K562 (cell line): ENCODE measurements around the gene GET3. TPM values are rescaled to one million over a fixed set of nuclear protein-coding genes. Genes with fewer than 3 reads are reported as not detected.

Experiments used
- BACH1 ChIP-seq: fragments of 200-800 bp; sonication (Bioruptor generic); IDR thresholded peaks from 2 replicates; pipeline ENCODE4 v1.6.1; 2016; ENCODE audit warnings: missing genetic modification characterization, missing compliant biosample characterization
- JUND ChIP-seq, 2 experiments: IDR thresholded peaks; 2 replicates in 1 of 2; 3 replicates in 1 of 2; pipeline ENCODE4 v1.6.1; 2011; ENCODE audit warnings: borderline replicate concordance in 2 of 2, low read depth in 2 of 2, low read length in 2 of 2, improper control_type of control experiment in 1 of 2, missing biosample characterization in 1 of 2, missing genetic modification characterization in 1 of 2, missing genetic modification reagents in 1 of 2
- MEF2D ChIP-seq: conservative IDR thresholded peaks from 2 replicates; pipeline ENCODE4 v1.6.1; 2016; ENCODE audit warnings: low read depth, missing genetic modification characterization, missing compliant biosample characterization
- MTF1 ChIP-seq: fragments of 250-450 bp; sonication (Bioruptor Pico); IDR thresholded peaks from 2 replicates; pipeline ENCODE4 v1.9.0; 2021; ENCODE audit warnings: moderate library complexity, mild to moderate bottlenecking, inconsistent platforms, borderline replicate concordance
- MYNN ChIP-seq, 2 experiments: sonication (generic); formaldehyde crosslinking in 1 of 2; IDR thresholded peaks; 2 replicates each; pipeline versions ENCODE4 v1.5.0 to v1.6.1; 2016 to 2020; ENCODE audit warnings: antibody characterized with exemption in 1 of 2, missing genetic modification reagents in 1 of 2
- NCOA6 ChIP-seq: fragments of 450-650 bp; IDR thresholded peaks from 2 replicates; pipeline ENCODE4 v1.6.1; 2017; ENCODE audit warnings: mild to moderate bottlenecking
- NR1H2 ChIP-seq: sonication (generic); formaldehyde crosslinking; IDR thresholded peaks from 2 replicates; pipeline ENCODE4 v1.4.0; 2020; ENCODE audit warnings: mild to moderate bottlenecking, missing genetic modification reagents
- RBBP5 ChIP-seq: fragments of 200-600 bp; sonication (generic); IDR thresholded peaks from 2 replicates; pipeline ENCODE4 v1.6.1; 2012; ENCODE audit warnings: borderline replicate concordance, mild to moderate bottlenecking, low read length, control low read depth, inconsistent platforms; ENCODE audit not compliant: insufficient read depth, poor library complexity, severe bottlenecking
- SNRNP70 ChIP-seq: fragments of 200-400 bp; formaldehyde crosslinking; optimal IDR thresholded peaks from 2 replicates; pipeline ENCODE3; 2017; ENCODE audit warnings: low read depth, low read length
- TAF7 ChIP-seq: fragments of 450-650 bp; IDR thresholded peaks from 2 replicates; pipeline ENCODE4 v1.6.1; 2016; ENCODE audit warnings: missing genetic modification characterization, missing compliant biosample characterization
- TRIM24 ChIP-seq, 2 experiments: fragments of 450-650 bp; IDR thresholded peaks; 2 replicates each; pipeline ENCODE4 v1.6.1; 2016
- U2AF1 ChIP-seq: fragments of 200-400 bp; formaldehyde crosslinking; optimal IDR thresholded peaks from 2 replicates; pipeline ENCODE3; 2017; ENCODE audit warnings: mild to moderate bottlenecking, low read depth, low read length, moderate library complexity
- XRCC5 ChIP-seq: fragments of 200-400 bp; formaldehyde crosslinking; IDR thresholded peaks from 2 replicates; pipeline ENCODE4 v1.6.1; 2017; ENCODE audit warnings: low read depth, mild to moderate bottlenecking, low read length
- ZFP36 ChIP-seq: fragments of 150-350 bp; IDR thresholded peaks from 2 replicates; pipeline ENCODE4 v1.6.1; 2018; ENCODE audit warnings: low read length, low read depth; ENCODE audit not compliant: partially characterized antibody
- polyA plus RNA-seq, 8 experiments: library from polyadenylated mRNA; depleted of rRNA in 4 of 8; stranded (reverse) in 5 of 8; unstranded in 3 of 8; fragments of >200 nt; fragmentation: Nextera tagmentation in 2 of 8; fragmentation: Illumina TruSeq in 1 of 8; extraction: Ambion mirVana in 2 of 8; extraction: Trizol in 1 of 8; gene quantifications; 2 replicates each; pipeline versions ENCODE4 v1.2.1 to v1.2.3, GENCODE V29; 2011 to 2014; ENCODE audit warnings: inconsistent platforms in 1 of 8, missing spikeins in 1 of 8
- total RNA-seq, 7 experiments: library from RNA; depleted of rRNA in 6 of 7; stranded (reverse); fragments of >200 nt in 6 of 7; fragmentation: Illumina TruSeq in 2 of 7; extraction: Trizol in 2 of 7; gene quantifications; 2 replicates each; pipeline versions ENCODE4 v1.2.1 to v1.2.3, GENCODE V29; 2011 to 2021; ENCODE audit warnings: low replicate concordance in 1 of 7
- TF ChIP-seq, protein P1 (sequence below), 2 experiments: fragments of 450-650 bp in 1 of 2; sonication (generic) in 1 of 2; formaldehyde crosslinking in 1 of 2; IDR thresholded peaks; 2 replicates each; pipeline versions ENCODE4 v1.7.1 to v1.9.0; 2016 to 2022; ENCODE audit warnings: inconsistent platforms in 1 of 2, mild to moderate bottlenecking in 1 of 2, missing genetic modification reagents in 1 of 2
- TF ChIP-seq, protein P2 (sequence below), 2 experiments: IDR thresholded peaks; 2 replicates each; pipeline ENCODE4 v1.6.1; 2011; ENCODE audit warnings: borderline replicate concordance in 1 of 2, control low read depth in 1 of 2, low read depth in 1 of 2, low read length in 1 of 2, mild to moderate bottlenecking in 1 of 2, mixed read lengths in 1 of 2, moderate library complexity in 1 of 2; ENCODE audit not compliant: insufficient read depth in 1 of 2, insufficient read length in 1 of 2, poor library complexity in 1 of 2, severe bottlenecking in 1 of 2; ENCODE audit errors: extremely low read depth in 1 of 2

GET3 gene
- total and polyA plus RNA-seq, 9 of the 15 experiments (the other 6 are each of a cell fraction or from before 2014, with no cell fraction given), result 8.3 to 83.5 (median 51.8) TPM

DNA sequence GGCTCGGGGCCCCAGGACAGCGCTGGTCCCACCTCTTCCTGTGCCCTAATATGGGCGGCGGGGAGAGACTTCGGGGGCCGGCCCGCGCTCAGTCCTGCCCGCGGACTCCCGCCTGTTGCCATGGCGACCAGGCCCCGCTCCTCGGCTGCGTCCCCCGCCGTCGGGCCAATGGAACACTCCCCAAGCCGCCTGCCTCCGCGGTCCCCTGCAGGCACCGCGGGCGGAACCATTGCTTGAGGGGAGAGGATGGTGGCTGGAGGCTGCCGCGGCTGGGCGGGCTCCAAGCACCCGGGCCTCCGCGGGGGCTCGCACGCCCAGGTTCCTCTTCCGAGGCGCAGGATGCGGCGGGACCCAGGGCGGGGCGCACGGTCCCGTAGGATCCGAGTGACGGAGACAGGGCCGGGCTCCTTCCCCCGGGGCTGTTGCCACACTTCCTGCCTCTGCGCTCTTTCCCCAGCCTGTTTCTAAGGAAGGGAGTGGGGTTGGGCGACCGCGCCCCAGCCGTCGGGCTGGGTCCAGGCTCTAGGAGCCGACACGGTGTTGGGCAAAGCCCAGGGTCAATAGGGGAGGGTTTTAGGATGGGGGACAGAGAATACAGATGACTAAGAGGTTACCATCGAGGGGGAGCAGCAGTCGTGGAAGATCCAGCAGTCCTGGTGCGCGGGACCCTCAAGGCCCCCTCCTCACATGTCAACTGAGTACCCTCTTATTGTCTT, 52.8 kb downstream of the GET3 start (continued):
- TF ChIP-seq TAF7 (no peak), NR1H2 (peak; percentile 38; the same call in 1 of the 2 replicates), JUND (IDR thresholded peaks at IDR 0.05; ENCODE audit: borderline replicate concordance, low read depth, low read length) (peak; percentile 92), JUND (tag; IDR thresholded peaks at IDR 0.05; ENCODE audit: borderline replicate concordance, low read depth, low read length) (no peak), SNRNP70 (no peak), U2AF1 (peak; percentile 47), ZFP36 (peak; percentile 80), RBBP5 (peak; percentile 55), BACH1 (tag) (no peak), XRCC5 (peak; percentile 71; the same call in 1 of the 2 replicates), MTF1 (CRISPR knock-in tag) (no peak), TRIM24 (IDR thresholded peaks at IDR 0.05) (peak in 1 of 2 experiments; percentile 76; a peak in 2 of 4 replicates), NCOA6 (peak; percentile 91), MEF2D (no peak), MYNN (IDR thresholded peaks at IDR 0.05) (peak; percentile 25; the same call in 1 of the 2 replicates), MYNN (CRISPR knock-in tag; IDR thresholded peaks at IDR 0.05) (no peak)
- TF ChIP-seq, protein P1, sequence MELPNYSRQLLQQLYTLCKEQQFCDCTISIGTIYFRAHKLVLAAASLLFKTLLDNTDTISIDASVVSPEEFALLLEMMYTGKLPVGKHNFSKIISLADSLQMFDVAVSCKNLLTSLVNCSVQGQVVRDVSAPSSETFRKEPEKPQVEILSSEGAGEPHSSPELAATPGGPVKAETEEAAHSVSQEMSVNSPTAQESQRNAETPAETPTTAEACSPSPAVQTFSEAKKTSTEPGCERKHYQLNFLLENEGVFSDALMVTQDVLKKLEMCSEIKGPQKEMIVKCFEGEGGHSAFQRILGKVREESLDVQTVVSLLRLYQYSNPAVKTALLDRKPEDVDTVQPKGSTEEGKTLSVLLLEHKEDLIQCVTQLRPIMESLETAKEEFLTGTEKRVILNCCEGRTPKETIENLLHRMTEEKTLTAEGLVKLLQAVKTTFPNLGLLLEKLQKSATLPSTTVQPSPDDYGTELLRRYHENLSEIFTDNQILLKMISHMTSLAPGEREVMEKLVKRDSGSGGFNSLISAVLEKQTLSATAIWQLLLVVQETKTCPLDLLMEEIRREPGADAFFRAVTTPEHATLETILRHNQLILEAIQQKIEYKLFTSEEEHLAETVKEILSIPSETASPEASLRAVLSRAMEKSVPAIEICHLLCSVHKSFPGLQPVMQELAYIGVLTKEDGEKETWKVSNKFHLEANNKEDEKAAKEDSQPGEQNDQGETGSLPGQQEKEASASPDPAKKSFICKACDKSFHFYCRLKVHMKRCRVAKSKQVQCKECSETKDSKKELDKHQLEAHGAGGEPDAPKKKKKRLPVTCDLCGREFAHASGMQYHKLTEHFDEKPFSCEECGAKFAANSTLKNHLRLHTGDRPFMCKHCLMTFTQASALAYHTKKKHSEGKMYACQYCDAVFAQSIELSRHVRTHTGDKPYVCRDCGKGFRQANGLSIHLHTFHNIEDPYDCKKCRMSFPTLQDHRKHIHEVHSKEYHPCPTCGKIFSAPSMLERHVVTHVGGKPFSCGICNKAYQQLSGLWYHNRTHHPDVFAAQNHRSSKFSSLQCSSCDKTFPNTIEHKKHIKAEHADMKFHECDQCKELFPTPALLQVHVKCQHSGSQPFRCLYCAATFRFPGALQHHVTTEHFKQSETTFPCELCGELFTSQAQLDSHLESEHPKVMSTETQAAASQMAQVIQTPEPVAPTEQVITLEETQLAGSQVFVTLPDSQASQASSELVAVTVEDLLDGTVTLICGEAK (IDR thresholded peaks at IDR 0.05), result peak; percentile 84
- TF ChIP-seq, protein P1 (CRISPR knock-in tag; IDR thresholded peaks at IDR 0.05), result no peak
- TF ChIP-seq, protein P2, sequence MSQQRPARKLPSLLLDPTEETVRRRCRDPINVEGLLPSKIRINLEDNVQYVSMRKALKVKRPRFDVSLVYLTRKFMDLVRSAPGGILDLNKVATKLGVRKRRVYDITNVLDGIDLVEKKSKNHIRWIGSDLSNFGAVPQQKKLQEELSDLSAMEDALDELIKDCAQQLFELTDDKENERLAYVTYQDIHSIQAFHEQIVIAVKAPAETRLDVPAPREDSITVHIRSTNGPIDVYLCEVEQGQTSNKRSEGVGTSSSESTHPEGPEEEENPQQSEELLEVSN (IDR thresholded peaks at IDR 0.05; ENCODE audit: borderline replicate concordance in 1 of 2, extremely low read depth in 1 of 2, insufficient read depth in 1 of 2, insufficient read length in 1 of 2, low read depth in 1 of 2, low read length in 1 of 2, poor library complexity in 1 of 2, severe bottlenecking in 1 of 2), result peak in 1 of 2 experiments; percentile 26
